ENCODE results near the gene ALDH1L2.

The ALDH1L2 gene

GRCh38 chr12:105083551-105084105 lies 630 bp downstream of the ALDH1L2 start:
- peak; percentile 64 for DNase-seq (ENCODE audit: low spot score)

GRCh38 chr12:105083031-105083430 lies 1.2 kb downstream of the ALDH1L2 start:
- DNase-seq (ENCODE audit: low spot score) = peak; percentile 5

GRCh38 chr12:105078712-105079570 lies 5.3 kb downstream of the ALDH1L2 start:
- DNase-seq (ENCODE audit: low spot score) = no peak

GRCh38 chr12:105077435-105077834 lies 6.8 kb downstream of the ALDH1L2 start:
- DNase-seq (ENCODE audit: low spot score) = no peak

- DNase-seq (ENCODE audit: low spot score) = no peak
Observed at GRCh38 chr12:105076913-105077312, 7.3 kb downstream of the ALDH1L2 start.

- no peak for DNase-seq (ENCODE audit: low spot score)
Observed at GRCh38 chr12:105076098-105076497, 8.2 kb downstream of the ALDH1L2 start.

- no peak for DNase-seq (ENCODE audit: low spot score)
Observed at GRCh38 chr12:105072888-105073488, 11.3 kb downstream of the ALDH1L2 start.

GRCh38 chr12:105071981-105072380 lies 12.3 kb downstream of the ALDH1L2 start:
- DNase-seq (ENCODE audit: low spot score) = no peak

- no peak for DNase-seq (ENCODE audit: low spot score)
Observed at GRCh38 chr12:105069936-105070702, 14.1 kb downstream of the ALDH1L2 start.

GRCh38 chr12:105067511-105068031 lies 16.7 kb downstream of the ALDH1L2 start:
- peak; percentile 18 for DNase-seq (ENCODE audit: low spot score)

- DNase-seq (ENCODE audit: low spot score) = no peak
Observed at GRCh38 chr12:105064564-105065178, 19.6 kb downstream of the ALDH1L2 start.

GRCh38 chr12:105060715-105061378 lies 23.4 kb downstream of the ALDH1L2 start:
- DNase-seq (ENCODE audit: low spot score) = no peak

GRCh38 chr12:105057174-105057573 lies 27.1 kb downstream of the ALDH1L2 start:
- no peak for DNase-seq (ENCODE audit: low spot score)

GRCh38 chr12:105053116-105053572 lies 31.1 kb downstream of the ALDH1L2 start:
- DNase-seq (ENCODE audit: low spot score) = peak; percentile 85

GRCh38 chr12:105051981-105052380 lies 32.3 kb downstream of the ALDH1L2 start:
- DNase-seq (ENCODE audit: low spot score) = no peak

- DNase-seq (ENCODE audit: low spot score) = no peak
Observed at GRCh38 chr12:105048315-105048714, 35.9 kb downstream of the ALDH1L2 start.

- no peak for DNase-seq (ENCODE audit: low spot score)
Observed at GRCh38 chr12:105047308-105047707, 37.0 kb downstream of the ALDH1L2 start.

- peak; percentile 31 for DNase-seq (ENCODE audit: low spot score)
Observed at GRCh38 chr12:105041186-105041585, 43.1 kb downstream of the ALDH1L2 start.

GRCh38 chr12:105040476-105040875 lies 43.8 kb downstream of the ALDH1L2 start:
- DNase-seq (ENCODE audit: low spot score) = no peak

GRCh38 chr12:105036937-105037649 lies 47.2 kb downstream of the ALDH1L2 start:
- no peak for DNase-seq (ENCODE audit: low spot score)

All from Ammon's horn (tissue), 1 donor.